ENCODE data around the gene TRIM73.
"Not testable (repeated sequence)": the region's sequence is repeated elsewhere in the genome, so short reads cannot be mapped to it uniquely, and the experiment has no call there.

- TF ChIP-seq, protein P1, sequence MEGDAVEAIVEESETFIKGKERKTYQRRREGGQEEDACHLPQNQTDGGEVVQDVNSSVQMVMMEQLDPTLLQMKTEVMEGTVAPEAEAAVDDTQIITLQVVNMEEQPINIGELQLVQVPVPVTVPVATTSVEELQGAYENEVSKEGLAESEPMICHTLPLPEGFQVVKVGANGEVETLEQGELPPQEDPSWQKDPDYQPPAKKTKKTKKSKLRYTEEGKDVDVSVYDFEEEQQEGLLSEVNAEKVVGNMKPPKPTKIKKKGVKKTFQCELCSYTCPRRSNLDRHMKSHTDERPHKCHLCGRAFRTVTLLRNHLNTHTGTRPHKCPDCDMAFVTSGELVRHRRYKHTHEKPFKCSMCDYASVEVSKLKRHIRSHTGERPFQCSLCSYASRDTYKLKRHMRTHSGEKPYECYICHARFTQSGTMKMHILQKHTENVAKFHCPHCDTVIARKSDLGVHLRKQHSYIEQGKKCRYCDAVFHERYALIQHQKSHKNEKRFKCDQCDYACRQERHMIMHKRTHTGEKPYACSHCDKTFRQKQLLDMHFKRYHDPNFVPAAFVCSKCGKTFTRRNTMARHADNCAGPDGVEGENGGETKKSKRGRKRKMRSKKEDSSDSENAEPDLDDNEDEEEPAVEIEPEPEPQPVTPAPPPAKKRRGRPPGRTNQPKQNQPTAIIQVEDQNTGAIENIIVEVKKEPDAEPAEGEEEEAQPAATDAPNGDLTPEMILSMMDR (IDR thresholded peaks at IDR 0.05; ENCODE audit: insufficient read depth, low read length, poor library complexity, severe bottlenecking) = not testable (repeated sequence)
- not testable (repeated sequence) for TF ChIP-seq EZH2phosphoT487 (conservative IDR thresholded peaks at IDR 0.05; ENCODE audit: low read length)
These were observed 5.1 kb downstream of the TRIM73 start for GRCh38 chr7:75400575-75400974.

Data from SU-DHL-6 (cell line).